GM19397 (cell line): Measurements from ENCODE around the gene COL20A1.

ENCODE experiments used
- ATAC-seq: cut with Tn5 transposase; IDR thresholded peaks from one replicate; pipeline ENCODE4 v1.9.1; 2021; ENCODE audit warnings: mild to moderate bottlenecking, moderate library complexity; ENCODE audit not compliant: unreplicated experiment

COL20A1 gene

DNA sequence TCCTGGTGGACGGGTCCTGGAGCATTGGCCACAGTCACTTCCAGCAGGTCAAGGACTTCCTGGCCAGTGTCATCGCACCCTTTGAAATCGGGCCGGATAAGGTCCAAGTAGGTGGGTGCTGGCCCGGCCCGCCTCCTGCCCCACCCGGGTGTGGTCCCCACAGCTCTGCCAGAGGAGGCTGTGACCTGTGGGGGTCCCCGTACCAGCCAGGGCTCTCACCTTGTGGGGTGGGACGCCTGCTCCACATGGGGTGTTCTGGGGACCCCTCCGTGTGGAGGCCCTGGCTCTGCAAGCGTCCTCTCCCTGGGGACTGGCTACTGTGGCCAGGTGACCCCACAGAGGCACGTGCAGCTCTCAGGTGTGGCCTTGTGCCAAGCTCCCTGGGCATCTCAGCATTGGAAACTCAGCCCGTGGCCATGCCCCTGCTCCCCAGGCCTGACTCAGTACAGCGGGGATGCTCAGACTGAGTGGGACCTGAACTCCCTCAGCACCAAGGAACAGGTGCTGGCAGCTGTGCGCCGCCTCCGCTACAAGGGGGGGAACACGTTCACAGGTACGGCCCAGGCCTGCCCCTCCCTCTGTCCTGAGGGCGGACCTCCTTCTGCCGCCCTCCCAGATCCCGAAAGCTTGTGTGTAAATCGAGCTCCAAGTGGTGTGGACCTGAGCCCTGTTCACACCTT, 14.7 kb downstream of the COL20A1 start:
- ATAC-seq, result no peak

DNA sequence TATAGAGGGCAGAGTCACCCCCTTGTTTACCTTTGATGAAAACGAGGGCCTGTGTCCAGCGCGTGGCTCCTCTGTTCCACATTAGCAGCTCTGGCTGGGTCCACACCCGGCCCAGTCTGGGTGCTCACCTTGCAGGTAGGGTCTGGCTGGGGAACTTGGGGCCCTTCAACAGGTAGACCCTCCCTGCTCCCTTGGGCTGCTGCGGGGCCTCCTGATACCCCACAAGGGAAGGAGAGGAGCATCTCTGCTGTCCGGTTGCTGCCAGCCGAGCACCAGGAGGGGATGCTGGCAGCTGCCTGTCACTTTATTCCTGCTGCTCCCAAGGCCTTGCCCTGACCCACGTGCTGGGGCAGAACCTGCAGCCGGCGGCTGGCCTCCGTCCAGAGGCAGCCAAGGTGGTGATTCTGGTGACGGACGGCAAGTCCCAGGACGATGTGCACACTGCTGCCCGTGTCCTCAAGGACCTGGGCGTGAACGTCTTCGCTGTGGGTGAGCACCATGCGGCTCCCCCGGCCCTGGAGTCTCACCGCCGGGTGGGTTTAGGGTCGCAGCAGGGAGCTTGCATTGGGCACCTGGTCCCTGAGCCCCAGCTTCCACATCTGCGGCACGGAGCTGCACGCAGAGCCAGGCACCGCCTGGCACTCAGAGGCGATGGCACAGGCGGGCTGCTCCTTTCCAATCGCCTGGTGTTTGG, 15.4 kb downstream of the COL20A1 start:
- ATAC-seq, result no peak

DNA sequence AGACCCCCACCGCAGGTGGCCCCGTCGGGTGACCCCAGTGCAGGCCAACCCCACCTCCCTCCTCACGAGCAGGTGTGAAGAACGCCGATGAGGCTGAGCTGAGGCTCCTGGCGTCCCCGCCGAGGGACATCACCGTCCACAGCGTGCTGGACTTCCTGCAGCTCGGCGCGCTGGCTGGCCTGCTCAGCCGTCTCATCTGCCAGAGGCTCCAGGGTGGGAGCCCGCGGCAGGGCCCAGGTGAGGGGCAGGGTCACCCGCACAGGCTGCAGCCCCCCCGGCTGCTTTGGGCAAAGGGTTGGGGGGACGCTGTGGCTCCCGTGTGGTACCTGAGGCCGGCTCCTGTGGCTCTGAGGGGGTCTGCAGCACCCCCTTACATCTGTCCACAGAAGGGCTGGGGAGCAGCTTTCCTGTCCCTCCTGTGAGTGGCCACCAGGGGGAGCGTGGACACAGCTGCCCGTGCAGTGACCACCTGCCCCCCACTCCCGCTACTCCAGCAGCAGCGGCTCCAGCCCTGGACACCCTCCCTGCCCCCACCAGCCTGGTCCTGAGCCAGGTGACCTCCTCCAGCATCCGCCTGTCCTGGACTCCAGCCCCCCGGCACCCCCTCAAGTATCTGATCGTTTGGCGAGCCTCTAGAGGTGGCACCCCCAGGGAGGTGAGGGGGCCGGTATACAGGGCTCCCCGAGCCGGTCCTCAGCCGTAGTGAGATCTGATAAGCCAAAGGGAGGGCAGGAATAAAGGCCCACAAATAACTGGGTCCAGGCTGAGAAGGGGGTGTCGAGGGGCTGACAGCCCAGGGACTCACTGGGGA, 16.5 kb downstream of the COL20A1 start:
- ATAC-seq, result no peak

DNA sequence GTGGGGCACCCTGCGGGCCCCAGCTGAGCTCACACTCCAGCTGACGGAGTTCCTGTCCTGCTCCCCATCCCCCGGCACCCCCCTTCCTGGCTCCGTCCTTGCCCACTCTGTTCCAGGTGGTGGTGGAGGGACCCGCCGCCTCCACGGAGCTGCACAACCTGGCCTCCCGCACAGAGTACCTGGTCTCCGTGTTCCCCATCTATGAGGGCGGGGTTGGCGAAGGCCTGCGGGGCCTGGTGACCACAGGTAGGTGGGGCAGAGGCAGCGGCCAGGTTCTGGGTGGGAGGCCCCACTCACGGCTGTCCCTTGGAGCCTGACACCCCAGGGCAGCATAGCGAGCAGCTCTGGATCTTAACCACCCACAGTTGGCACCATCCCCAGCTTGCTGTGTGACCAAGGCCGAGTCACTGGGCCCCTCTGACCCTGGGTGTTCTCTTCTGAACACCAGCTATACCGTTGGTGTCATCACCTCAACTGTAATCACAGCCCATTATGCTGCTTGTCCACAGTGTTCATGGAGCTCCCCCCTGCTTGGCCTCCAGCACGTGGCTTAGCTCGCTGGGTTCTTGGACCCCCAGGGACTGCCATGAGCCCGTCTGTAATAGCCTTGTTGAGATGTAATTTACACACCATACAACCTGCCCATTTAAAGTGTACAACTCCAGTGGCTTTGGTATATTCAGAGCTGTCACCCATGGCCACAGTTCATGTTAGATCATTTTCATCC, 17.4 kb downstream of the COL20A1 start:
- no peak for ATAC-seq

DNA sequence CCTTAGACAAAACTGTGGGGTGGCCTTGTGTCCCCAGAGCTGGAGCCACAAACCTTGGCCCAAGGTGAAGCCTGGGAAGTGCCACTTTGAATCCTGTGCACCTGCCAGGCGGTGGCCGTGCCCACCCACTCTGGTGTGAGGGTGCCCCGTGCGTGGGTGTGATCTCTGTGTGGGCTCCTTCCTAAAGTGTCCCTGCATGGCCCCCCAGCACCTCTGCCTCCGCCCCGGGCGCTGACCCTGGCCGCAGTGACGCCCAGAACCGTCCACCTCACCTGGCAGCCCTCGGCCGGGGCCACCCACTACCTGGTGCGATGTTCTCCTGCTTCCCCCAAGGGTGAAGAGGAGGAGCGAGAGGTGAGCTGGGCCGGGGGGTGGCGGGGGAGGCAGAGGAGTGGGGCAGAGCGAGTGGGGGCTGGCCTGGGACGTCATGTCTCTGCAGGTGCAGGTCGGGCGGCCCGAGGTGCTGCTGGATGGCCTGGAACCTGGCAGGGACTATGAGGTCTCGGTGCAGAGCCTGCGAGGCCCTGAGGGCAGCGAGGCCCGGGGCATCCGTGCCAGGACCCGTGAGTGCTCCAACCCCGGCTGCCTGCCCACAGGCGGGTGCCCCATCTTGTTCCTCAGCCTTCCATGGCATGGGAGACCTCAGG, 18.3 kb downstream of the COL20A1 start:
- ATAC-seq, result no peak

DNA sequence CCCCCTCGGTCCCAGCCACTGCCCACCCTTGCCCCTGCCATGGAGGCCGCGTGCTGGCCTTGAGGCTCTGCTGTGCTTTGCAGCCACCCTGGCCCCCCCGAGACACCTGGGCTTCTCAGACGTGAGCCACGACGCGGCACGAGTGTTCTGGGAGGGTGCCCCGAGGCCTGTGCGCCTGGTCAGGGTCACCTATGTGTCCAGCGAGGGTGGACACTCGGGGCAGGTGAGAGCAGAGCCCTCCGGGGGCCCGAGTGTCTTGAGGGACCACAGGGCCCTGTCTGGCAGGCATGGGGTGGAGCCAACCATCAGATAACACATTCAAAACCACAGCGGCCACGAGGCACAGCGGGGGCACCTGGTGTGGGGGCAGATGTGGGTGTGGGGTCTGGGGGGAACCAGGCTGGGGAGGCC, 18.9 kb downstream of the COL20A1 start:
- no peak for ATAC-seq

DNA sequence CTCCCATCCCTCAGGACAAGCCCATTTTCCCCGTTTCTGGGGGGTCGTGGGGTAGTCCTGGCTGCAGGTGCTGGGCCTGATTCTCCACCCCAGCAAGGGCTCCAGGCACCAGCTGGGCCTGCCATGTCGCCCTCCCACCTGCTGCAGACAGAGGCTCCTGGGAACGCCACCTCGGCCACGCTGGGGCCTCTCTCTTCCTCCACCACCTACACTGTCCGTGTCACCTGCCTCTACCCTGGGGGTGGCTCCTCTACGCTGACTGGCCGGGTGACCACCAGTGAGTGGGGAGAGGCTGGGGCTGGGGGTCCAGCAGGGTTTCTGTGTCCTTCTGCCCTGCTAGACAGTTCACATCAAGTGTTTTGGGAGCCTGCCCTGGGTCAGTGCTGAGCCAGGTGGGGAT, 19.3 kb downstream of the COL20A1 start:
- ATAC-seq, result no peak

DNA sequence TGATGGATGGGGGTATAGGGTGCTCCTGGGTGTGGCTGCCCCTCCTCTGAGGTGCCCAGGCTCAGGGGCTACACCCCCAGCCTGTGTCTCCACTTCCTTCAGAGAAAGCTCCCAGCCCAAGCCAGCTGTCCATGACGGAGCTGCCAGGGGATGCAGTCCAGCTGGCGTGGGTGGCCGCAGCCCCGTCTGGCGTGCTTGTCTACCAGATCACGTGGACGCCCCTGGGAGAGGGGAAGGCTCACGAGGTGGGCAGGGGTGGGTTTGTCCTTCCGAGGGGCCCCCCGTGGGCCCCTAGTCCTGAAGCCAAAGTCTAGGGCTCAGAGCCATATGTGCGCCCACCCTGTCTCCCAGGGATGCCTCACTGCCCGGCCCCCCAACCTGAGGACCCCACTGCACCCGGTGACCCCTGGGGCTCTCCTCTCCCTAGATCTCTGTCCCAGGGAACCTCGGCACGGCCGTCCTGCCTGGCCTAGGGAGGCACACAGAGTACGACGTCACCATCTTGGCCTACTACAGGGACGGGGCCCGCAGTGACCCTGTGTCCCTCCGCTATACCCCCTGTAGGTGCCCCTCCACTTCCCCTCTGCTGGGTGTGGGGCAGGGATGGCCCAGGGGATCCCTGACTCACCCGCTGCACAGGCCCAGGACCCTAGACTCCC, 19.8 kb downstream of the COL20A1 start:
- no peak for ATAC-seq

DNA sequence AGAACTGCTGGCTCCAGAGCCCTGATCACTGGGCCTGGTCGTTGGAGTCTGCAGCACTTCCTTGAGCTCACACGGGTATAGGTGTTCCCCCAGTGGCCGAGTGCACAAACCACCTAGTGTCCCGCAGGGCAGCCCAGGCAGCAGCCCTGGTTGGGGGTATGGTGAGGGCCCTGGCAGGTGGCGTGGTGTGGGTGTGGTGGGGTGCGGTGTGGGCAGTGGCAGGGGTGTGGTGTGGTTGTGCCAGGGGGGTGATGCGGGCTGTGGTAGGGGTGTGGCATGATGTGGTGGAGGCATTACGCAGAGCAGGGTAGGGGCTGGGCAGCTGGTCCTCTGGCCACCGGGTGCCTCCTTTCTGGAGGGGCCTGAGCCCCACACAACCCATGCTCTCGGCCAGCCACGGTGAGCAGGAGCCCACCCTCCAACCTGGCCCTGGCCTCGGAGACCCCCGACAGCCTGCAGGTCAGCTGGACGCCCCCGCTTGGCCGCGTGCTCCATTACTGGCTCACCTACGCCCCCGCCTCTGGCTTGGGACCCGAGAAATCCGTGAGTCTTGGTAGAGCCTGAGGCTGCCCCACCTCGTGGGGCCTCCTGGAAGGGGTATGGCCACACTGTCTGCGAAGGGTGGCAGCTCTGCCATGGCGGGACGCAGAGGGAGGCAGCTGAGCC, 20.5 kb downstream of the COL20A1 start:
- no peak for ATAC-seq

DNA sequence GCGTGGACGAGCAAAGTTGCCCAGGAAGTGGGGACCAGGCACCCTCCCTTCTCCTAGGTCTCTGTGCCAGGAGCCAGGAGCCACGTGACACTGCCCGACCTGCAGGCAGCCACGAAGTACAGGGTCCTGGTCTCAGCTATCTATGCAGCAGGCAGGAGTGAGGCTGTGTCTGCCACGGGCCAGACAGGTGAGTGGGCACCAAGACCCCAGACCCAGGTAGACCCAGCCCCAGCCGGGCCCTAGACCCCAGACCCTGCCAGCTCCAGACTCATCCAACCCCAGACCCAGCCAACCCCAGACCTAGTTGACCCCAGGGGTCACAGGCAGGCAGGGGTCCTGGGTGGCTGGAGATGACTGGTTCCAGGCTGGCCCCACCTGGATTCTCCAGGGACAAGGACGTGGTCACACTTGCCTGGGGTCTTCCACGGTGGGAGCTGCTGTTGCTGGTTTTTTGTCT, 21.1 kb downstream of the COL20A1 start:
- no peak for ATAC-seq

DNA sequence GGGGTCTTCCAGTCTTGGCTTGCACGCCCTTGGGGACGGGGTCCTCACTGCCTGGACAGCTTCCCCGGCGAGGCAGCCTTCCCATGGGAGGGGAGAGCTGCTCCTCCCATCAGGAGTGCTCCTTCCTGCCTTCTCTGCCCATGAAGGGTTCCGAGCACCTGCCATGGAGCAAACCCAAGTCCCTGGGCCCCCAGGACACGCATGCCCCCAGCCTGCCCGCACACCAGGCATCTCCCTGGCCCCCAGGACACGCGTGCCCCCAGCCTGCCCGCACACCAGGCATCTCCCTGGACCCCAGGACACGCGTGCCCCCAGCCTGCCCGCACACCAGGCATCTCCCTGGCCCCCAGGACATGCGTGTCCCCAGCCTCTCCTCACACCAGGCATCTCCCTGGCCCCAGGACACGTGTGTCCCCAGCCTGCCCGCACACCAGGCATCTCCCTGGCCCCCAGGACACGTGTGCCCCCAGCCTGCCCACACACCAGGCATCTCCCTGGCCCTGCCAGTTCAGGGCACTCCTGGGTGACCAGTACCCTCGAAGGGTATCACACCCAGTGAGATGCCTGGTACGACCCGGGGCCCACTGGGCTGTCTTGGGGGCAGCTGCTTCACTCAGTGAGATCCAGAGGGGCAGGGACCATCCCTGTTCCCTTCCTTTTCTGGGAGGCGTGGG, 21.7 kb downstream of the COL20A1 start:
- no peak for ATAC-seq

DNA sequence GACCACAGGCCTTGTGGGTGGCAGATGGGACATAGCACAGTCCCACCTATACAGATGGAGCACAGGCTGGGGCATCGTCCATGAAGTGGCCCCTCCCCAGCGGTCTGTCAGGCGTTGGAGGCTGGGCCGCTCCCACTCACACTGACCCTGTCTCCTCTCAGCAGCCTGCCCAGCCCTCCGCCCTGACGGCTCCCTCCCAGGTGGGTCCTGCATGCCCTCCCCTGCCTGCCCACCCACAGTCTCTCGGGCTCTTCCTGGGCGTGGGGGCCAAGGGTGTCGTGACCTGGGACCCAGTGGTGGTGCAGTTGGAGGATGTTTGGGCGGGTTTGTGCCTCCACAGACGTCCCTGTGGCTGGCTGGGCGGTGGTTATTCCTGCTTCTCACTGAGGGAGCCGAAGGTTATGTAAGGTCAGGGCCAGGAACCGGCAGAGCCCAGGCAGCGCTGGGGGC, 22.3 kb downstream of the COL20A1 start:
- no peak for ATAC-seq

DNA sequence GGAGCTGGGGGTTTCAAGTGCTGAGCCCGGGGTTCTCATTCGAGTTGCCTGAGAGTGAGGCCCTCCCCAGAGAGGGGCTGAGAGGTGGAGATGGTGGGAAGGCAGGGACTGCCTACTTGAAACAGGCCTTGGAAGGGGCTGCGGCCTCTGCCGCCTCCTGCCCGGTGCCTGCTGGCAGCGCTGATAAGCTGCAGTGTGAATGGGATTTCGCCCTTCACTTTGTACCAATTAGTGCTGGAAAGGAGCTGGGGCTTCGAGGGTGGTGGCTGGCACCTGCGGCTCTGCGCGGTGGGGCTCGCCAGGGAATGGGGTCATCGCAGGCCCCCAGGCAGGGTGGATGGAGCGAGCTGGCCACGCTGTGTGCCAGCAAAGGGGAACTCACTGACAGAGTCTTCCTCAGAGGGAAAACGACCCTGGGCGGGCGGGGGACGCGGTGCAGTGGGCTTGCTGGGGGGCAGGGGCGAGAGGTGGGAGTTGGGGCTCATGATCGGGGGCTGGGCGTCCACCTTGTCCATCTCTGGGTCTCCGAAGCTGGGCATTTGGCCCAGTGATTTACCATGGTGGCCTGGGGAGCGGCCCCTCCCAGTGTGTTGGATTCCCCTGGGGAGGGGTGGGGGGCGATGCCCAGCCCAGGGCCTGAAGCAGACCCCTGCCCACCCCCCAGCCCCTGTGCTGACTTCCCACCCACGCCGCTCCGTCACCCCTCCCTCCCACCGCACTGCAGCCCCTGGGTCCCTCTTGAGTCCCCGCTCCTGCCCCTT, 22.9 kb downstream of the COL20A1 start:
- no peak for ATAC-seq

DNA sequence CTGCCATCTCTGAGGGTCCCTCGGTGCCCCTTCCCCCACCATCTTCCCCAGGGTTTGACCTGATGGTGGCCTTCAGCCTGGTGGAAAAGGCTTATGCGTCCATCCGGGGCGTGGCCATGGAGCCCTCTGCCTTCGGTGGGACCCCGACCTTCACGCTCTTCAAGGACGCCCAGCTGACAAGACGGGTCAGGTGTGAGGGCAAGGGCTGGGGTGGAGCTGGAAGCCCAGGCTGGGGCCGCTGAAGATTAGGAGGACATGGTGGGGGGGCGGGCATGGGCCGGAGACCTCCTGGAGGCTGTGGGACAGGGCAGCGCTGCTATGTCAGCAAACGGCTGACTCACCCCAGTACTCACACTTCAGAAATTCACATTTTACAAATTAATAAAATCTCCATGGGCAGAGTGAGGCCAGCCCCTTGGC, 23.5 kb downstream of the COL20A1 start:
- ATAC-seq, result no peak

DNA sequence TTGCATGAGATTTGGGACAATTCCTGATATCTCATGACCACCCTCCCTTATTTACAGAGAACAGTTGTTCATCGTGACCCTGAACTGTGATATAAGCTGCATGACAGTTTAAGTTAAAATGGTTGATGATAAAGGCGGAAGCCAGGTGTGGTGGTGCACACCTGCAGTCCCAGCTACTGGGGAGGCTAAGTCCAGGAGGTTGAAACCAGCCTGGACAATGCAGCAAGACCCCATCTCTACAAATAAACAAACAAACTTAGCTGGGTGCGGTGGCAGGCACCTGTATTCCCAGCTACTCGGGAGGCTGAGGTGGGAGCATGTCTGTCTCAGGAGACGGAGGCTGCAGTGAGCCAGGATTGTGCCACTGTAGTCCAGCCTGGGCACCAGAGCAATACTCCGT, 24.1 kb downstream of the COL20A1 start:
- ATAC-seq, result no peak

DNA sequence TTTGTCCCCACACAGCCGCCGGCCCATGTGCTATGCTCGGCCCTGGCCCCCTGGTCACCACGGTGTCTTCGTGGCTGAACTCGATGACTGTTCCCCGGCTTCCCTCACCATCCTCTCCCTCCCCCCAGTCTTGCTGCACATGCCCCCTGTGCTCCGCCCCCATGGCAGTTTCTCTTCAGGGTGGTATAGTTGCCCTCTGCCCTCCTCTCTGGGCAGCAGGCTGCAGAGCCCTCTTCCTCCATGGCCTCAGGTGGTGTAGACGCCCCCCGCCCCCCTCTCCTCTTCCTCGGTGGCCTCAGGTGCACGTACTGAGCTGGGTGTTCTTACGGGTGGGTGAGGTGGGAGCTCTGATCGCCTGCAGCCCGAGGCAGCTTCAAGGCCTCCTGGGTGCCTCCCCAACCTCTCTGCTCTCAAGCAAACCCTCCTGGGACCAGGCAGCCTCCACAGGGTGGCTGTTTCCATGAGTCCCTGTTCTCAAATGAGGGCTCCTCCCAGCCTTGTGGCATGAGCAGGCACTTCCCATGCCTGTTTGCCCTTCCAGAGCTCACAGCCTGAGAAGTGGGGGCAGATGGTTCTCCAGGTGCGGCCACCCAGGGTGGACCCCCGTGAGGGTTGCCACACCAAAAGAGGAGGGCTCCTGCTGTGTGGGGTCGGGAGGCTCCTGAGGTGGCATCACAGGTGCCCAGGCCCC, 24.8 kb downstream of the COL20A1 start:
- no peak for ATAC-seq

DNA sequence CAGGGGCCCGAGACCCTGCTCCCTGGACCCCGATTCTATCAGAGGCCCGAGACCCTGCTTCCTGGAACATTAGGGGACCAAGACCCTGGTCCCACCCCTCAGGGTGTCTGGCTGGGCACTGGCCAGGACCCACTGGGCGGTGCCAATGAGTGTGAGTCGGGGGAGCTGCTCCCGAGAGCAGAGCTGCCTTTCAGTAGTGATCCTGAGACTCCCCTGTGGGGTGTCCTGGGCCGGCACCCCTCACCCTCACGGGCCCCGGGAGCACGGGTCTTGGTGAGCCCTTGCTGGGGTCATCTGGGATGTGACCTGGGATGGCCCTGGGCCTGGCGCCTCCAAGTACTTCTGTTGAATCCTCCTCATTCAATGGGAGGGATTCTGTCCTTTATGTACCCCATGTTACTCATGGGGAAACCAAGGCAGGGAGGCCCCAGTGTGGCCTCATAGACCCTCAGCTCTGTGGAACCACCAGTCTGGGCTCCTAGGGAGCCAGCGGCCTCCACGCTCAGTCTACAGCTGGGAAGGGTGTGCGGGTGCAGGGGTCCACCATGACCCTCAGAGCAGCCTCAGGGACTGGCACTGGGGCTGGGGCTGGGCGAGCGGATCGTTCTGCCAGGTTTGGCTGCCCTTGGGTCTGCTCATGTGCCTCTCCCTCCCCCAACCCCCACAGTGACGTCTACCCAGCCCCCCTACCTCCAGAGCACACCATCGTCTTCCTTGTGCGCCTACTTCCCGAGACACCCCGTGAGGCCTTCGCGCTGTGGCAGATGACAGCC, 25.6 kb downstream of the COL20A1 start:
- ATAC-seq, result no peak
